Gastroesophageal sphincter (tissue), 3 donors: ENCODE measurements around the gene RIPOR1.

Source experiments
- CTCF ChIP-seq, 4 experiments: fragments of 200-600 bp in 2 of 4; fragments of 450-650 bp in 2 of 4; sonication (generic) in 1 of 4; IDR thresholded peaks; one replicate each; pipeline ENCODE4 v1.5.1; 2017 to 2019; ENCODE audit warnings: antibody characterized with exemption in 4 of 4, mild to moderate bottlenecking in 2 of 4, moderate library complexity in 2 of 4
- EP300 ChIP-seq: sonication (generic); formaldehyde crosslinking; IDR thresholded peaks from one replicate; pipeline ENCODE4 v1.6.1; 2017; ENCODE audit warnings: antibody characterized with exemption, mild to moderate bottlenecking
- POLR2A ChIP-seq, 2 donors: fragments of 450-650 bp; IDR thresholded peaks; one replicate each; pipeline ENCODE4 v1.6.1; 2017; ENCODE audit warnings: antibody characterized with exemption in 2 of 2, mild to moderate bottlenecking in 2 of 2, moderate library complexity in 1 of 2

GRCh38 chr16:67542464-67542863 is 13.8 kb downstream of the RIPOR1 start:
- TF ChIP-seq POLR2A (IDR thresholded peaks at IDR 0.05), result no peak
- no peak for TF ChIP-seq CTCF (IDR thresholded peaks at IDR 0.05)
- no peak for TF ChIP-seq EP300
